ENCODE data around the gene NUCKS1. TPM values are rescaled to one million over a fixed set of nuclear protein-coding genes. Genes with fewer than 3 reads are reported as not detected.

Gene NUCKS1
- total and polyA plus RNA-seq, 2 of the 13 experiments (the other 11 are each of a cell fraction or from before 2014, with no cell fraction given) = 35.5 to 117 TPM

DNA sequence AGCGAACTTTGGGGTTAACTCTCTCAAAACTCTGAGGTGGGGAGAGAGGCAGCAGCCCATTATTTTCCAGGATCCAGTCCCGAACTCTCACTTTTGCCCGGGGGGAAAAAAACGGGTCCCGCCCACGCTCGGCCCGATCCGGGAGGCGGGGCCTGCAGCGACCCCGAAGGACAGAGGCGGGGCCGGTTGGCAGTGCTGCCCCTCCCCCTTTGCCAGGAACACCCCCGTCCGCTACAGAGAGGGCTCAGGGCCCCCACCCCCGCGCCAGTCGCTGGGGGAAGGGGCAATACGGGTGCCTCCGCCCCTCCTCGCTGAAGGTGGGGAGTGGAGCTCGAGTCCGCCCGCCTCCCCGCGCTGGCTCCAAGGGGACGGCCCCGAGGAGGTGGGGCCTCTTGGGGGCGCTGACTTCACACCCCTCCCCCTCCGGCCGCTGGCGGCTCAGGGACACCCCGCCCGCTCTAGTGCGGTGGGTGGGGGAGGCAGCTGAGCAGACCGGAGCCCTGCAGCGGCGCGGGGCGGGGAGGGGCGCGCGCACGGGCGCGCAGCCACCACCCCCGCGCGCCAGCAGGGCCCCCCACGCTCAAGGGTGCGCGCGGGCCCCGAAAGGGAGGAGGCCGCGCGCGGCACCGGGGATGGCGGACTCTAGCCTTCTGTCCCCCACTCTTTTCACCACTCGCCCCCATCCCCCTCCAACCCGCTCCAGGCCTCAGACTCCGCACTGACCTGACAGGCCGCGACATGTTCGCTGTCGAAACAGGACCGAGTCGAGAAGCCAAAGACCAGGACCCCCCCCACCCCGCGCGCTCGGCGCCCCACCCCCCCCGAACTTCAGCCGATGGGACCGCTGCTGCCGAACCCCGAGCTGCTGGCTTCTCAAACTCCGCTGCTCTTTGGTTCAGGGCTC lies 496 bp downstream of the NUCKS1 start (continued):
- TF ChIP-seq, protein P1, sequence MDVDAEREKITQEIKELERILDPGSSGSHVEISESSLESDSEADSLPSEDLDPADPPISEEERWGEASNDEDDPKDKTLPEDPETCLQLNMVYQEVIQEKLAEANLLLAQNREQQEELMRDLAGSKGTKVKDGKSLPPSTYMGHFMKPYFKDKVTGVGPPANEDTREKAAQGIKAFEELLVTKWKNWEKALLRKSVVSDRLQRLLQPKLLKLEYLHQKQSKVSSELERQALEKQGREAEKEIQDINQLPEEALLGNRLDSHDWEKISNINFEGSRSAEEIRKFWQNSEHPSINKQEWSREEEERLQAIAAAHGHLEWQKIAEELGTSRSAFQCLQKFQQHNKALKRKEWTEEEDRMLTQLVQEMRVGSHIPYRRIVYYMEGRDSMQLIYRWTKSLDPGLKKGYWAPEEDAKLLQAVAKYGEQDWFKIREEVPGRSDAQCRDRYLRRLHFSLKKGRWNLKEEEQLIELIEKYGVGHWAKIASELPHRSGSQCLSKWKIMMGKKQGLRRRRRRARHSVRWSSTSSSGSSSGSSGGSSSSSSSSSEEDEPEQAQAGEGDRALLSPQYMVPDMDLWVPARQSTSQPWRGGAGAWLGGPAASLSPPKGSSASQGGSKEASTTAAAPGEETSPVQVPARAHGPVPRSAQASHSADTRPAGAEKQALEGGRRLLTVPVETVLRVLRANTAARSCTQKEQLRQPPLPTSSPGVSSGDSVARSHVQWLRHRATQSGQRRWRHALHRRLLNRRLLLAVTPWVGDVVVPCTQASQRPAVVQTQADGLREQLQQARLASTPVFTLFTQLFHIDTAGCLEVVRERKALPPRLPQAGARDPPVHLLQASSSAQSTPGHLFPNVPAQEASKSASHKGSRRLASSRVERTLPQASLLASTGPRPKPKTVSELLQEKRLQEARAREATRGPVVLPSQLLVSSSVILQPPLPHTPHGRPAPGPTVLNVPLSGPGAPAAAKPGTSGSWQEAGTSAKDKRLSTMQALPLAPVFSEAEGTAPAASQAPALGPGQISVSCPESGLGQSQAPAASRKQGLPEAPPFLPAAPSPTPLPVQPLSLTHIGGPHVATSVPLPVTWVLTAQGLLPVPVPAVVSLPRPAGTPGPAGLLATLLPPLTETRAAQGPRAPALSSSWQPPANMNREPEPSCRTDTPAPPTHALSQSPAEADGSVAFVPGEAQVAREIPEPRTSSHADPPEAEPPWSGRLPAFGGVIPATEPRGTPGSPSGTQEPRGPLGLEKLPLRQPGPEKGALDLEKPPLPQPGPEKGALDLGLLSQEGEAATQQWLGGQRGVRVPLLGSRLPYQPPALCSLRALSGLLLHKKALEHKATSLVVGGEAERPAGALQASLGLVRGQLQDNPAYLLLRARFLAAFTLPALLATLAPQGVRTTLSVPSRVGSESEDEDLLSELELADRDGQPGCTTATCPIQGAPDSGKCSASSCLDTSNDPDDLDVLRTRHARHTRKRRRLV (CRISPR knock-in tag; IDR thresholded peaks at IDR 0.05) = no peak
- peak; percentile 65; the same call in 1 of the 2 replicates for TF ChIP-seq THAP11 (CRISPR knock-in tag; IDR thresholded peaks at IDR 0.05)
- TF ChIP-seq ATF1 (CRISPR knock-in tag; IDR thresholded peaks at IDR 0.05) = no peak
- no peak for TF ChIP-seq FOXK2 (IDR thresholded peaks at IDR 0.05)
- TF ChIP-seq ZNF543 (CRISPR knock-in tag; IDR thresholded peaks at IDR 0.05) = no peak
- TF ChIP-seq, protein P2, sequence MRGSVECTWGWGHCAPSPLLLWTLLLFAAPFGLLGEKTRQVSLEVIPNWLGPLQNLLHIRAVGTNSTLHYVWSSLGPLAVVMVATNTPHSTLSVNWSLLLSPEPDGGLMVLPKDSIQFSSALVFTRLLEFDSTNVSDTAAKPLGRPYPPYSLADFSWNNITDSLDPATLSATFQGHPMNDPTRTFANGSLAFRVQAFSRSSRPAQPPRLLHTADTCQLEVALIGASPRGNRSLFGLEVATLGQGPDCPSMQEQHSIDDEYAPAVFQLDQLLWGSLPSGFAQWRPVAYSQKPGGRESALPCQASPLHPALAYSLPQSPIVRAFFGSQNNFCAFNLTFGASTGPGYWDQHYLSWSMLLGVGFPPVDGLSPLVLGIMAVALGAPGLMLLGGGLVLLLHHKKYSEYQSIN (CRISPR knock-in tag; IDR thresholded peaks at IDR 0.05; ENCODE audit: borderline replicate concordance) = no peak
- no peak for TF ChIP-seq JARID2 (CRISPR knock-in tag; IDR thresholded peaks at IDR 0.05; ENCODE audit: insufficient replicate concordance)
- TF ChIP-seq NFKB2 (CRISPR knock-in tag; IDR thresholded peaks at IDR 0.05; ENCODE audit: borderline replicate concordance) = peak; percentile 43; the same call in 1 of the 2 replicates
- no peak for TF ChIP-seq MEIS1 (CRISPR knock-in tag; IDR thresholded peaks at IDR 0.05; ENCODE audit: borderline replicate concordance)
- TF ChIP-seq, protein P3, sequence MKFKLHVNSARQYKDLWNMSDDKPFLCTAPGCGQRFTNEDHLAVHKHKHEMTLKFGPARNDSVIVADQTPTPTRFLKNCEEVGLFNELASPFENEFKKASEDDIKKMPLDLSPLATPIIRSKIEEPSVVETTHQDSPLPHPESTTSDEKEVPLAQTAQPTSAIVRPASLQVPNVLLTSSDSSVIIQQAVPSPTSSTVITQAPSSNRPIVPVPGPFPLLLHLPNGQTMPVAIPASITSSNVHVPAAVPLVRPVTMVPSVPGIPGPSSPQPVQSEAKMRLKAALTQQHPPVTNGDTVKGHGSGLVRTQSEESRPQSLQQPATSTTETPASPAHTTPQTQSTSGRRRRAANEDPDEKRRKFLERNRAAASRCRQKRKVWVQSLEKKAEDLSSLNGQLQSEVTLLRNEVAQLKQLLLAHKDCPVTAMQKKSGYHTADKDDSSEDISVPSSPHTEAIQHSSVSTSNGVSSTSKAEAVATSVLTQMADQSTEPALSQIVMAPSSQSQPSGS (CRISPR knock-in tag; IDR thresholded peaks at IDR 0.05) = peak; percentile 69; the same call in 1 of the 2 replicates
- no peak for TF ChIP-seq ZNF703 (CRISPR knock-in tag; IDR thresholded peaks at IDR 0.05; ENCODE audit: borderline replicate concordance)
- peak; percentile 30; the same call in 1 of the 2 replicates for TF ChIP-seq PHF21A (CRISPR knock-in tag; IDR thresholded peaks at IDR 0.05)
- TF ChIP-seq ZNF124 (CRISPR knock-in tag; IDR thresholded peaks at IDR 0.05) = no peak
- TF ChIP-seq, protein P4, sequence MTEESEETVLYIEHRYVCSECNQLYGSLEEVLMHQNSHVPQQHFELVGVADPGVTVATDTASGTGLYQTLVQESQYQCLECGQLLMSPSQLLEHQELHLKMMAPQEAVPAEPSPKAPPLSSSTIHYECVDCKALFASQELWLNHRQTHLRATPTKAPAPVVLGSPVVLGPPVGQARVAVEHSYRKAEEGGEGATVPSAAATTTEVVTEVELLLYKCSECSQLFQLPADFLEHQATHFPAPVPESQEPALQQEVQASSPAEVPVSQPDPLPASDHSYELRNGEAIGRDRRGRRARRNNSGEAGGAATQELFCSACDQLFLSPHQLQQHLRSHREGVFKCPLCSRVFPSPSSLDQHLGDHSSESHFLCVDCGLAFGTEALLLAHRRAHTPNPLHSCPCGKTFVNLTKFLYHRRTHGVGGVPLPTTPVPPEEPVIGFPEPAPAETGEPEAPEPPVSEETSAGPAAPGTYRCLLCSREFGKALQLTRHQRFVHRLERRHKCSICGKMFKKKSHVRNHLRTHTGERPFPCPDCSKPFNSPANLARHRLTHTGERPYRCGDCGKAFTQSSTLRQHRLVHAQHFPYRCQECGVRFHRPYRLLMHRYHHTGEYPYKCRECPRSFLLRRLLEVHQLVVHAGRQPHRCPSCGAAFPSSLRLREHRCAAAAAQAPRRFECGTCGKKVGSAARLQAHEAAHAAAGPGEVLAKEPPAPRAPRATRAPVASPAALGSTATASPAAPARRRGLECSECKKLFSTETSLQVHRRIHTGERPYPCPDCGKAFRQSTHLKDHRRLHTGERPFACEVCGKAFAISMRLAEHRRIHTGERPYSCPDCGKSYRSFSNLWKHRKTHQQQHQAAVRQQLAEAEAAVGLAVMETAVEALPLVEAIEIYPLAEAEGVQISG (CRISPR knock-in tag; IDR thresholded peaks at IDR 0.05) = peak; percentile 72
- TF ChIP-seq, protein P5, sequence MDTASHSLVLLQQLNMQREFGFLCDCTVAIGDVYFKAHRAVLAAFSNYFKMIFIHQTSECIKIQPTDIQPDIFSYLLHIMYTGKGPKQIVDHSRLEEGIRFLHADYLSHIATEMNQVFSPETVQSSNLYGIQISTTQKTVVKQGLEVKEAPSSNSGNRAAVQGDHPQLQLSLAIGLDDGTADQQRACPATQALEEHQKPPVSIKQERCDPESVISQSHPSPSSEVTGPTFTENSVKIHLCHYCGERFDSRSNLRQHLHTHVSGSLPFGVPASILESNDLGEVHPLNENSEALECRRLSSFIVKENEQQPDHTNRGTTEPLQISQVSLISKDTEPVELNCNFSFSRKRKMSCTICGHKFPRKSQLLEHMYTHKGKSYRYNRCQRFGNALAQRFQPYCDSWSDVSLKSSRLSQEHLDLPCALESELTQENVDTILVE (CRISPR knock-in tag; IDR thresholded peaks at IDR 0.05) = peak; percentile 60
- TF ChIP-seq ZBTB7B (CRISPR knock-in tag; IDR thresholded peaks at IDR 0.05) = peak; percentile 67; the same call in 1 of the 2 replicates
- peak in 1 of 2 experiments; percentile 40; a peak in 2 of 4 replicates for TF ChIP-seq NR2F1 (CRISPR knock-in tag; IDR thresholded peaks at IDR 0.05)

Measured in HepG2 (cell line).